Measurements from ENCODE around the gene GRIK2.

The GRIK2 gene

DNA sequence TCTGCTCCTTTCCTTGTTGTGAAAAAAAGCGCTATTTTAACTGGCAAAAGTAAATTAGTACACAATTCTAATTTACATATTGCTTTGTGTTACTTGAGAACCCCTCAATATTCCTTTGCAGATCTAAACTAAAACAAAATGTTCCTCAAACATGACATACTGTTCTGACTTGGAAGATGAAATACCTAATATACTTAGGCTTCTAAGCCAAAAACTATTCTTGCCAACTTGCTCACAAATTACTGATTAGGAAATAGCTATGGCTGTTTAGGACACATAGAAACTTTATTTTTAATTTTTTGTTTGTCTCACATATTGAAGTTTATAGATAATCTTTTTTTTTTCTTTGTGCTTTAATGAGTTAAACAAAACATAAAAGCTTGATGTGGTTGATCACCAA is 542.2 kb downstream of the GRIK2 start:
- H3K9me3 Mint-ChIP-seq, result no peaks in the 10 kb centered on the region
- no peak for ATAC-seq (replicated peaks; ENCODE audit: extremely low read depth, poor library complexity, severe bottlenecking)
- H3K27me3 Mint-ChIP-seq, result no peaks in the 10 kb centered on the region
- no peaks in the 10 kb centered on the region for H3K36me3 Mint-ChIP-seq (ENCODE audit: insufficient read depth)
- no peak overlapping the region for H3K4me3 Mint-ChIP-seq
- H3K4me1 Mint-ChIP-seq, result no peaks in the 10 kb centered on the region
- no peak for DNase-seq (ENCODE audit: low spot score in 2 of 2)
- H3K27ac Mint-ChIP-seq (ENCODE audit: low read depth), result no peak overlapping the region

DNA sequence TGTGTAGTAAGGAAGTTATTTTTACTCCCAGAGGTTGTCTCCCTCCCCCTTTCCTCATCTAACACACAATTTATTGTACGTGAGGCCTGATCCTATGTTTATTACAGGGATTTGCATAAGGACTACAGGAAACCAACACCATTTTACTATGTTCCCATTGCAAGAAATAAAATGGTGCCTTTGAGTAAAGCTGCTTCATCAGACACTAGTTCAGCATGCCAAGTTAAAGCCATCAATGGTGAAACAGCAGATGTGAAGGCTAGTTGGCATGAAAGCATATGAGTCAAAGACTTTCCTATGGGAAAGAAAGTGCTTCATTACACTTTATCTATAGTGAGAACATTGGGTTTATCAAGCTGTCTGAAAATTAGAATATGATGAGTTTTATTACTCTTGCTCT is 543.0 kb downstream of the GRIK2 start:
- H3K9me3 Mint-ChIP-seq, result no peaks in the 10 kb centered on the region
- H3K36me3 Mint-ChIP-seq (ENCODE audit: insufficient read depth), result no peaks in the 10 kb centered on the region
- no peaks in the 10 kb centered on the region for H3K27me3 Mint-ChIP-seq
- no peak overlapping the region for H3K27ac Mint-ChIP-seq (ENCODE audit: low read depth)
- no peaks in the 10 kb centered on the region for H3K4me1 Mint-ChIP-seq
- no peak overlapping the region for H3K4me3 Mint-ChIP-seq
- DNase-seq (ENCODE audit: low spot score in 2 of 2), result no peak
- no peak for ATAC-seq (replicated peaks; ENCODE audit: extremely low read depth, poor library complexity, severe bottlenecking)

DNA sequence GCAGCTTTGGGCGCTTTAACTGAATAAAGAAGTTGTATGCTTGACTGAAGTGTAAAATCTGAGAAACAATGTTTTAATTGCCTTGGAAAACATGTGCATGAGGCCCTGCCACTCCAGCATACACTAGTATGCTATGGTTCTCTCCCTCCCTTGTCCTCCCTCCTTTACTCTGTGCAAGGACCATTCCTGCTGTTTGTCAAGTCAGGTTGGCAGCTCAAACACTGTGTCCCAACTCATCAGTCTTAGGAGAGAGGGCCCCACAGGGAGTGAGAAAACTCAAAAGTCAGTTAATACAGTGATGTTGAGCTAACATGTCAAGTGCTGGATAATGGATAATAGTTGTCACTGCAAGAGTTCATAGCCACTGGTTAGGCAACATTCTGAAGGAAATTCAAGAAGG is 543.6 kb downstream of the GRIK2 start:
- Mint-ChIP-seq H3K4me3 (no peak overlapping the region), H3K9me3 (no peaks in the 10 kb centered on the region), H3K27me3 (no peaks in the 10 kb centered on the region), H3K27ac (ENCODE audit: low read depth) (no peak overlapping the region), H3K36me3 (ENCODE audit: insufficient read depth) (no peaks in the 10 kb centered on the region), H3K4me1 (no peaks in the 10 kb centered on the region)
- DNase-seq (ENCODE audit: low spot score in 2 of 2) (no peak), ATAC-seq (replicated peaks; ENCODE audit: extremely low read depth, poor library complexity, severe bottlenecking) (no peak)

DNA sequence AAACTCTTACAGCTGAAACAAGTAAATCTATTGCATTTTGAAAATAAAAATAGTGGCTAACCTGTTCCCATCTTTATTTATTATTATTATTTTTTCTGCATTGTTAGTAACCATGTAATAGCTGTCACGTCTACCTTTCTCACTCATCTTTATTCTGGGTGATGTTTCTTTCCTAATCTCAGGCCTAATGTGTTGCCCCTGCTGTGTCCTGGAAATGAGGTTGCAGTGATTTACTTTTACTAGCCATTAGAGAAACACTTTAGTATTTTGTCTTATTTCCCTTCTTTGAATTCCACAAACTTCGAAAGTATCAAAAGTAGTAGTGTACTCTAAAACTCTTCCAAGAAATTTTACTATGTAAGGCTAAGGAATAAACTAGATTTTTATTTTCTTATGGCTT is 546.9 kb downstream of the GRIK2 start:
- Mint-ChIP-seq H3K9me3 (no peaks in the 10 kb centered on the region), H3K36me3 (ENCODE audit: insufficient read depth) (no peaks in the 10 kb centered on the region), H3K4me1 (no peaks in the 10 kb centered on the region), H3K27ac (ENCODE audit: low read depth) (no peak overlapping the region), H3K27me3 (no peaks in the 10 kb centered on the region), H3K4me3 (no peak overlapping the region)
- no peak for DNase-seq (ENCODE audit: low spot score in 2 of 2)
- no peak for ATAC-seq (replicated peaks; ENCODE audit: extremely low read depth, poor library complexity, severe bottlenecking)

DNA sequence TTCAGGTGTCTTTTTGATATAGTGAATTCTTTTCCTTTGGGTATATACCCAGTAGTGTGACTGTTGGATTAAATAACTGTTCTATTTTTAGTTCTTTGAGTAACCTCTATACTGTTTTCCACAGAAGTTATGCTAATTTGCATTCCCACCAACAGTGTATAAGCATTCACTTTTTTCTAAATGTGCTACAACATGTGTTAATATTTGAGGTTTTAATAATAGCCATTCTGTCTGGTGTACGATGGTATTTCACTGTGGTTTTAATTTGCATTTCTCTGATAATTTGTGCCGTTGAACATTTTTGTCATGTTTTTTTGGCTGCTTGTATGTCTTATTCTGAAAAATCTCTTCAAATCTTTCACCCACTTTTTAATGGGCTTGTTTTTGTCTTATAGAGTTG is 563.5 kb downstream of the GRIK2 start:
- ATAC-seq (replicated peaks; ENCODE audit: extremely low read depth, poor library complexity, severe bottlenecking) (no peak), DNase-seq (ENCODE audit: low spot score in 2 of 2) (no peak)
- Mint-ChIP-seq H3K27ac (ENCODE audit: low read depth) (no peak overlapping the region), H3K27me3 (no peaks in the 10 kb centered on the region), H3K9me3 (peaks cover 1% of the 10 kb centered on the region), H3K4me3 (no peak overlapping the region), H3K4me1 (no peaks in the 10 kb centered on the region), H3K36me3 (ENCODE audit: insufficient read depth) (no peaks in the 10 kb centered on the region)

DNA sequence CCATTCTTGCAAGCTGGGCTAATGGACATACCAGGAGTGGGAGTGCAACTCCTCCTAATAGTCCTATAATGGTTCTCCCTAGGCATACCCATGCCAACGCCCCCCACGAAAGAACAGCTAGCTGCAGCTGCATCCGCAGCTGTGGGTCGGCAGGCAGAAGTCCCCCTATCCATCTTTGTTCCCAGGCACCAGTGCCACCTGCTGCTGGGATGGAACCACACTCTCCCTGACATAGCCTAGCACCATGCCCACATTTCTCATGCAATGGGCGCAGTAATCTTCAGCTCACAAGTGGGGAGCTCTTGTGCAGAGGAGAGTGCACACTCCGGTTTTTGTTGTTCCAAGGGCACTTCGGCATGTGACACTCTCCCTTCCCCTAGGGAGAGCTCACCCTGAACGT is 567.8 kb downstream of the GRIK2 start:
- no peaks in the 10 kb centered on the region for H3K36me3 Mint-ChIP-seq (ENCODE audit: insufficient read depth)
- ATAC-seq (replicated peaks; ENCODE audit: extremely low read depth, poor library complexity, severe bottlenecking) (no peak), DNase-seq (ENCODE audit: low spot score in 2 of 2) (no peak)
- no peaks in the 10 kb centered on the region for H3K27me3 Mint-ChIP-seq
- H3K4me1 Mint-ChIP-seq, result no peaks in the 10 kb centered on the region
- H3K9me3 Mint-ChIP-seq, result peaks cover 6% of the 10 kb centered on the region
- no peak overlapping the region for H3K4me3 Mint-ChIP-seq
- no peak overlapping the region for H3K27ac Mint-ChIP-seq (ENCODE audit: low read depth)

DNA sequence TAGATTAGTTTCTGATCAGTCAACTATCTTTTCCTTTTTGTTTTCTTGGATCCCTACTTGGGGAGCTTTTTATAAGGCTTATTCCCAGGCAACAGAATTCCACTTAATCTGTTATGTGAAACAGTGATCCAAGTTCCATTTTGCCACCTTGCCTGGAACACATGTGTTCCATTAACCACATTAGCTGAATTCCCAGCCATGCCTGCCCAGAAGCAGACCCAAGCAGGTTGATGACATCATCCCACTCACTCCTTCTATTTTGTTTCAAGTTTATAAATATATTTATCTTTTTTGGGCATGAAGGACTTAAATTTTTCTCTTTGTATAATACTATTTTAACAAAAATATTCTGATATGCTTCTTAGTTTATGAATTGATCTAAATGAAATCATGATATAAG is 587.4 kb downstream of the GRIK2 start:
- ATAC-seq (replicated peaks; ENCODE audit: extremely low read depth, poor library complexity, severe bottlenecking) (no peak), DNase-seq (ENCODE audit: low spot score in 2 of 2) (no peak)
- Mint-ChIP-seq H3K4me3 (no peak overlapping the region), H3K4me1 (no peaks in the 10 kb centered on the region), H3K36me3 (ENCODE audit: insufficient read depth) (no peaks in the 10 kb centered on the region), H3K27me3 (no peaks in the 10 kb centered on the region), H3K27ac (ENCODE audit: low read depth) (no peak overlapping the region), H3K9me3 (no peaks in the 10 kb centered on the region)

DNA sequence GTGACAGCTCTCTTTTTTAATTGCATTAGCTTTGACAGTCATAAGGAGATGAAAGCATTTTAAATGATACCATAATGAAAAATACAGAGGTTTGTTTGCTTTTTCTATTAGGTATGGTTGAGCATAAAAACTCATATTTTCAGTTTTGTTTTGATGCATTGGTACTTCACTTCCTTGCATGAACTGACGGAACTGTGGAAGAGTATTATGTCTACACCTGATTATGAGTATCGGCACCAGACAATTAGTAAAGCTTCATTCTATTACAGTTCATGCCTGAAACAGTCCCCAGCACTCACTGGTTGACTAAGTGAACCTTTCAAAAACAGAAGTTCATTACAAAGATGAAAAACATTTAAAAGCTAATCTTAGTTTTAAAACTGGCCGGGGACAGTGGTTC is 593.0 kb downstream of the GRIK2 start:
- H3K36me3 Mint-ChIP-seq (ENCODE audit: insufficient read depth), result no peaks in the 10 kb centered on the region
- no peak overlapping the region for H3K4me3 Mint-ChIP-seq
- no peak for ATAC-seq (replicated peaks; ENCODE audit: extremely low read depth, poor library complexity, severe bottlenecking)
- no peak for DNase-seq (ENCODE audit: low spot score in 2 of 2)
- H3K4me1 Mint-ChIP-seq, result no peaks in the 10 kb centered on the region
- H3K27ac Mint-ChIP-seq (ENCODE audit: low read depth), result no peak overlapping the region
- no peaks in the 10 kb centered on the region for H3K9me3 Mint-ChIP-seq
- no peaks in the 10 kb centered on the region for H3K27me3 Mint-ChIP-seq

DNA sequence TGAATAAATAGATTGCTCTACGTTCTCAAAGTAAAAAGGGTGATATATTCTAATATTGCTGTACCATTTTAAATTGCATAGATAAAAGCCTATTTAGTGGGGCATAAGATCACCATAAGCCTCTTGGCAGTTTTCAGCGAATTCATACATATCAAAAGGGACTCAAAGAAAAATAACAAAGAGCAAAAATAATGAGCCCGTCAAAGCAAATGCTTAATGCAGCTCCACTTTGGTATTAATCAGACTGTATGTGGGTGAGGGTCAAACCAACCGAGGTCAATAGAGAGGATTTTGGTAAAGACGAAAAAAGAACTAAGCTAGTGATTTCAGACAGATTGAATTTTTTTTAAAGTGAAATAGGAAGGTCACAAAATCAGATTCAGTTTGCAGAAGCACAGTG is 598.8 kb downstream of the GRIK2 start:
- H3K27ac Mint-ChIP-seq (ENCODE audit: low read depth), result no peak overlapping the region
- H3K4me3 Mint-ChIP-seq, result no peak overlapping the region
- H3K4me1 Mint-ChIP-seq, result no peaks in the 10 kb centered on the region
- no peaks in the 10 kb centered on the region for H3K36me3 Mint-ChIP-seq (ENCODE audit: insufficient read depth)
- DNase-seq (ENCODE audit: low spot score in 2 of 2) (no peak), ATAC-seq (replicated peaks; ENCODE audit: extremely low read depth, poor library complexity, severe bottlenecking) (no peak)
- H3K9me3 Mint-ChIP-seq, result no peaks in the 10 kb centered on the region
- no peaks in the 10 kb centered on the region for H3K27me3 Mint-ChIP-seq

DNA sequence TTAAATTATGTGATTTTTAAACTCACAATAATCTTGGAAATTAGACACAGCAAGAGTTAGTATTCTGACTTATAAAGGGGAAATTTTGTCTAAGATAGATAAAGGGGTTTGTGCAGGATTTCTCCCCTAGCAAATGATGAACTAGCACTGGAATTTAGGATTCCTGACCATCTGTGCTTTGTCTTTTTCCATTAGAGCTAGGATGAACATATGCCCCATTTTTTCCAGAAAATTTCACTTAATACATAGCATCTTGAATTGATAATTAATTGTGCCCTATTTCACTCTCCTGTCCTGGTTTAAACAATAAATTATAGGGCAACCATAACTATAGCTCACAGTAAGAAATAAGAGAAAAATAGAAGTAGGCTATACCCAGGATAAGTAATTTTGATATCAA is 601.0 kb downstream of the GRIK2 start:
- no peaks in the 10 kb centered on the region for H3K4me1 Mint-ChIP-seq
- H3K4me3 Mint-ChIP-seq, result no peak overlapping the region
- ATAC-seq (replicated peaks; ENCODE audit: extremely low read depth, poor library complexity, severe bottlenecking) (no peak), DNase-seq (ENCODE audit: low spot score in 2 of 2) (no peak)
- H3K27me3 Mint-ChIP-seq, result no peaks in the 10 kb centered on the region
- no peaks in the 10 kb centered on the region for H3K36me3 Mint-ChIP-seq (ENCODE audit: insufficient read depth)
- H3K9me3 Mint-ChIP-seq, result no peaks in the 10 kb centered on the region
- H3K27ac Mint-ChIP-seq (ENCODE audit: low read depth), result no peak overlapping the region

DNA sequence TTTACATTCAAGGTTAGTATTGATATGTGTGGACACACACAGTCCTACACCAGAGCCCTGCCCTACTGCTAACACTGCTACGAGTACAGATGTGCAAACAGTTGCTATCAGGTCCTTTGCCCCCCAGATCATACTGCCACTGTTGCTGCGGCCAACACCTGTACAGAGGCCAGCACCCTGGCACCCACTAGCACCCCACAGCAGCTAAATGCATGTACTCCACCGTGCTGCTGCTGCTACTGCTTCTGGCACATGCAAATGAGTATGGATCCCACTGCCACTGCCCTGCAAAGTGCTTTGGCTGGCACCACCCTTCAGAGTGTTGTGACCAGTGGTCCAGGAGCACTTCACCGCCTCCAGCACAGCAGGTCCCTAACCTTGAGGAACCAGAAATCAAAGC is 621.9 kb downstream of the GRIK2 start:
- ATAC-seq (replicated peaks; ENCODE audit: extremely low read depth, poor library complexity, severe bottlenecking) (no peak), DNase-seq (ENCODE audit: low spot score in 2 of 2) (no peak)
- no peaks in the 10 kb centered on the region for H3K36me3 Mint-ChIP-seq (ENCODE audit: insufficient read depth)
- H3K9me3 Mint-ChIP-seq, result peaks cover 5% of the 10 kb centered on the region
- no peak overlapping the region for H3K27ac Mint-ChIP-seq (ENCODE audit: low read depth)
- no peaks in the 10 kb centered on the region for H3K4me1 Mint-ChIP-seq
- H3K4me3 Mint-ChIP-seq, result no peak overlapping the region
- H3K27me3 Mint-ChIP-seq, result peaks cover 39% of the 10 kb centered on the region

DNA sequence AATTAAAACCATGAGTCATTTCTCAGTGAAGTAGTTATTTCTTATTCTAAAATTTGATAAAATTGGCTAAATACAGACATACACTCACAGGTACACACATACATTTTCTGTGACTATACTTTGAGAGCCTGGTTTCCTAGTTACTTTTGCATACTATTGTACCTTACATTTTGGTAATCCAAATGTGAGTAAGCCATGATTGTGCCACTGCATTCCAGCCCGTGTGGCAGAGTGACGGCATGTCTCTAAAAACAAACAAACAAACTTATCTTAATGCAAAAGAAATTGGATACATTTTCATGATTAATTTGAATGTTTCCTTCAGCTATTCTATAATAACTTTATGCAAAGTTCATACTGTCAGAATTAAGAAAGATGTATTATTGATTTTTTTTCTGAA is 628.8 kb downstream of the GRIK2 start:
- H3K9me3 Mint-ChIP-seq, result peaks cover 5% of the 10 kb centered on the region
- H3K36me3 Mint-ChIP-seq (ENCODE audit: insufficient read depth), result no peaks in the 10 kb centered on the region
- no peaks in the 10 kb centered on the region for H3K27me3 Mint-ChIP-seq
- no peak overlapping the region for H3K27ac Mint-ChIP-seq (ENCODE audit: low read depth)
- H3K4me3 Mint-ChIP-seq, result no peak overlapping the region
- no peaks in the 10 kb centered on the region for H3K4me1 Mint-ChIP-seq
- ATAC-seq (replicated peaks; ENCODE audit: extremely low read depth, poor library complexity, severe bottlenecking), result no peak
- DNase-seq (ENCODE audit: low spot score in 2 of 2), result no peak

DNA sequence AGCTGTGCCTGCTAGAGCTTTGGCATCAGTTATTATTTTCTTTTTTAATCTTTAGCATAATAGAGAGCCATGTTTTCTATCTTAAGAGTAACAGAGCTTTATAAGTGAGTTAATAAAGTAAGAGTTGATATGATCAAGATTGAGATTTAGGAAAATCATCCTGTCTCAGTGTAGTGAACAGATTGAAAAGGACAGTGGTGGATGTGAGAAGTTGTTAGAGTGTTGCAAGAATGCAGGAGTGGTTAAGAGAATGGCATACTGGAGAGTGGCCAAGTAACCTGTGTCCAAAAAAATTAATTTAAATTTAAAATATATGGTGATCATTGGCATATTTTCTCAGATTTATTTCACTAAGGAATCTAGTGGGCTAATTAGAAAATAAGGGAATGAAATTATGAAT is 629.3 kb downstream of the GRIK2 start:
- DNase-seq (ENCODE audit: low spot score in 2 of 2) (no peak), ATAC-seq (replicated peaks; ENCODE audit: extremely low read depth, poor library complexity, severe bottlenecking) (no peak)
- Mint-ChIP-seq H3K9me3 (peaks cover 2% of the 10 kb centered on the region), H3K27ac (ENCODE audit: low read depth) (no peak overlapping the region), H3K4me1 (no peaks in the 10 kb centered on the region), H3K36me3 (ENCODE audit: insufficient read depth) (no peaks in the 10 kb centered on the region), H3K27me3 (no peaks in the 10 kb centered on the region), H3K4me3 (no peak overlapping the region)

DNA sequence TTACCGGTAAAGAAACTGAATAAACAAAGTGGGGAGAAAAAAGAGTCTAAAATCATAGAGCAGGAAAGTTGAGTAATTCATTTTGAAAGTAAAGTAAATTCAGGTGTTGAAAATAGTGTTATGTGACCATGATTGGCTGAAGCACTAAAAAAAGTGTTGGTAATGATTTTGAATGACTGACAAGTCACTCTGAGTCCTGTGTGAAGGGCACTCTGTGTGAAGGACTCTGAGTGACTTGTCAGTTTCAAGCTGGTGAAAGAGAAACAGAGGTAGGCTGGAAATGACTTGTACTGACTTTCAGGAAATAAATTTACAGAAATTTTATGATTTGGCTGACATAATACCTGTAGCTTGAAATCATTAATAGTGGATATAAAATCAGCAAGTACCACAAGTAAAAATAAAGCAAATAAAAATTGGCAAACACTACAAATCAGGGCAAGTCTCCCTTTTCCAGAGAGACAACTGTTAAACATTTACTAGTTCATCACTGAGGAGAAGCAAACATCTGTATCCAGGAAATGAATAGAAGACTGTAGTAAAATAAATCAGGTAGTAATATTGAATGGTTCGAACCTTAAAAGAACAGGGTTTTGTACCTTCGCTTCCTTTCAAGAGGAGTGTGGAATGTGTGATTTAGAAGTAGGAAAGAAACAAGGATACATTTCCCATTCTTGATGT is 630.6 kb downstream of the GRIK2 start:
- H3K36me3 Mint-ChIP-seq (ENCODE audit: insufficient read depth), result no peaks in the 10 kb centered on the region
- H3K4me3 Mint-ChIP-seq, result no peak overlapping the region
- no peaks in the 10 kb centered on the region for H3K9me3 Mint-ChIP-seq
- ATAC-seq (replicated peaks; ENCODE audit: extremely low read depth, poor library complexity, severe bottlenecking) (no peak), DNase-seq (ENCODE audit: low spot score in 2 of 2) (no peak)
- no peak overlapping the region for H3K27ac Mint-ChIP-seq (ENCODE audit: low read depth)
- H3K27me3 Mint-ChIP-seq, result no peaks in the 10 kb centered on the region
- no peaks in the 10 kb centered on the region for H3K4me1 Mint-ChIP-seq
